ENCODE results near the gene IL13RA1.
"Not testable (repeated sequence)": the region's sequence is repeated elsewhere in the genome, so short reads cannot be mapped to it uniquely, and the experiment has no call there.

IL13RA1 gene

GRCh38 chrX:118730500-118731247 lies 3.3 kb downstream of the IL13RA1 start:
- no peak for DNase-seq

- DNase-seq = not testable (repeated sequence)
Observed at GRCh38 chrX:118732551-118732950, 5.1 kb downstream of the IL13RA1 start.

- no peak for DNase-seq
Observed at GRCh38 chrX:118734909-118735308, 7.5 kb downstream of the IL13RA1 start.

GRCh38 chrX:118736394-118737010 lies 9.1 kb downstream of the IL13RA1 start:
- no peak for DNase-seq

GRCh38 chrX:118739577-118739976 lies 12.2 kb downstream of the IL13RA1 start:
- DNase-seq = no peak

GRCh38 chrX:118740276-118740889 lies 13.0 kb downstream of the IL13RA1 start:
- DNase-seq = no peak

GRCh38 chrX:118742176-118742575 lies 14.8 kb downstream of the IL13RA1 start:
- no peak for DNase-seq

- DNase-seq = no peak
Observed at GRCh38 chrX:118745570-118745969, 18.2 kb downstream of the IL13RA1 start.

GRCh38 chrX:118751950-118752783 lies 24.8 kb downstream of the IL13RA1 start:
- no peak for DNase-seq

- DNase-seq = no peak
Observed at GRCh38 chrX:118755633-118756032, 28.2 kb downstream of the IL13RA1 start.

GRCh38 chrX:118756101-118756500 lies 28.7 kb downstream of the IL13RA1 start:
- DNase-seq = no peak

GRCh38 chrX:118758511-118758910 lies 31.1 kb downstream of the IL13RA1 start:
- no peak for DNase-seq

- DNase-seq = no peak
Observed at GRCh38 chrX:118760025-118760424, 32.6 kb downstream of the IL13RA1 start.

- no peak for DNase-seq
Observed at GRCh38 chrX:118761939-118762707, 34.7 kb downstream of the IL13RA1 start.

GRCh38 chrX:118763489-118763888 lies 36.1 kb downstream of the IL13RA1 start:
- DNase-seq = no peak

- DNase-seq = no peak
Observed at GRCh38 chrX:118764122-118764521, 36.7 kb downstream of the IL13RA1 start.

GRCh38 chrX:118770133-118770760 lies 42.8 kb downstream of the IL13RA1 start:
- no peak for DNase-seq

- DNase-seq = no peak
Observed at GRCh38 chrX:118772051-118772450, 44.6 kb downstream of the IL13RA1 start.

- DNase-seq = no peak
Observed at GRCh38 chrX:118773782-118774181, 46.4 kb downstream of the IL13RA1 start.

GRCh38 chrX:118779581-118779980 lies 52.2 kb downstream of the IL13RA1 start:
- no peak for DNase-seq

- DNase-seq = no peak
Observed at GRCh38 chrX:118780509-118780908, 53.1 kb downstream of the IL13RA1 start.

GRCh38 chrX:118780911-118781310 lies 53.5 kb downstream of the IL13RA1 start:
- DNase-seq = no peak

Data from activated CD4-positive, CD25-positive, alpha-beta regulatory T cell treated with anti-CD3 and anti-CD28 coated beads, Interleukin-2, amount 50 U/mL, for 72 hours (primary cell).